GM13977 (cell line): ENCODE results near the gene RPL3.
"Not testable (repeated sequence)": the region's sequence is repeated elsewhere in the genome, so short reads cannot be mapped to it uniquely, and the experiment has no call there.

ENCODE experiments used
- DNase-seq: peaks from one replicate; pipeline ENCODE4 v3.0.0; 2012; ENCODE audit warnings: low spot score
- in situ Hi-C: fragments of 300-500 bp; cut with MboI; formaldehyde crosslinking; loops from one replicate; pipeline ENCODE4 v1.12.0; 2022; ENCODE audit warnings: low sequenced_read_pairs, low pct_unique_long_range_greater_than_20kb, mixed read lengths, inconsistent platforms; ENCODE audit not compliant: unreplicated experiment
- TF ChIP-seq, protein P1 (sequence below): IDR thresholded peaks from 2 replicates; pipeline ENCODE4 v1.5.1; 2012; ENCODE audit warnings: mild to moderate bottlenecking, control low read depth; ENCODE audit not compliant: insufficient read depth; ENCODE audit errors: extremely low read depth, missing control alignments

Gene RPL3

DNA sequence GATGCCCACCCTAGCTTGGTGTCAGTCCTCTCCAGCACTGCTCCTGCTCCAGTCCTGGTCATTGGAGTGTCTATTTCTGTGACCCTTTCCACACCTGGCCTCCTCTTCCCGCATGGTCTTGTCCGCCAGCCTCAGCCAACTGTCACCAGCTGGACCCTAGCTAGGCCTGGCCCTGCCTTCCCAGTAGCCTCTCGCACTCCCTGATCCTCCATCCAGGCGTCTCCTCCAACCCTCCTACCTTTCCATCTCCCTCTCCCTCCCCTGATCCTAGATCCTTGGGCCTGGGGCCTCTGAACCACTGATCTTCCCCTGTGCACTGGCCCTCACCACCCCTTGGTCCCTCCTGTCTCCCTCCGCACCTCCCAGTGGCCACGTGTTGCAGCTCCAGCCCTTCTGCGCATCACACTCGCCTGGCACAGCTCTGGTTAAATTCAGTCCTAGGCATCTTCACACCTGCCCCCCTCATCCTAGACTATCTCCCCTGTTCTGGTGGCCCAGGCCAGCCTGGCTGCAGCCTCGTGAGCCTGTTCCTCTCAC is 40.3 kb upstream of the RPL3 start:
- DNase-seq, result no peak
- TF ChIP-seq, protein P1, sequence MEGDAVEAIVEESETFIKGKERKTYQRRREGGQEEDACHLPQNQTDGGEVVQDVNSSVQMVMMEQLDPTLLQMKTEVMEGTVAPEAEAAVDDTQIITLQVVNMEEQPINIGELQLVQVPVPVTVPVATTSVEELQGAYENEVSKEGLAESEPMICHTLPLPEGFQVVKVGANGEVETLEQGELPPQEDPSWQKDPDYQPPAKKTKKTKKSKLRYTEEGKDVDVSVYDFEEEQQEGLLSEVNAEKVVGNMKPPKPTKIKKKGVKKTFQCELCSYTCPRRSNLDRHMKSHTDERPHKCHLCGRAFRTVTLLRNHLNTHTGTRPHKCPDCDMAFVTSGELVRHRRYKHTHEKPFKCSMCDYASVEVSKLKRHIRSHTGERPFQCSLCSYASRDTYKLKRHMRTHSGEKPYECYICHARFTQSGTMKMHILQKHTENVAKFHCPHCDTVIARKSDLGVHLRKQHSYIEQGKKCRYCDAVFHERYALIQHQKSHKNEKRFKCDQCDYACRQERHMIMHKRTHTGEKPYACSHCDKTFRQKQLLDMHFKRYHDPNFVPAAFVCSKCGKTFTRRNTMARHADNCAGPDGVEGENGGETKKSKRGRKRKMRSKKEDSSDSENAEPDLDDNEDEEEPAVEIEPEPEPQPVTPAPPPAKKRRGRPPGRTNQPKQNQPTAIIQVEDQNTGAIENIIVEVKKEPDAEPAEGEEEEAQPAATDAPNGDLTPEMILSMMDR, result no peak
- in situ Hi-C loops, result no loop called here

DNA sequence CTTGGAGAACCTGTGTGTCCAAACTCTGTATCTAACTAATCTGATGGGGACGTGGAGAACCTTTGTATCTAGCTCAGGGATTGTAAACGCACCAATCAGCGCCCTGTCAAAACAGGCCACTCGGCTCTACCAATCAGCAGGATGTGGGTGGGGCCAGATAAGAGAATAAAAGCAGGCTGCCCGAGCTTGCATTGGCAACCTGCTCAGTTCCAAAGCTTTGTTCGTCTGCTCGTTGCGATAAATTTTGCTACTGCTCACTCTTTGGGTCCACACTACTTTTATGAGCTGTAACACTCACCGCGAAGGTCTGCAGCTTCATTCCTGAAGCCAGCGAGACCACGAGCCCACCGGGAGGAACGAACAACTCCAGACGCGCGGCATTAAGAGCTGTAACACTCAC is 38.8 kb upstream of the RPL3 start:
- in situ Hi-C loops, DNase-seq: not testable (repeated sequence)

DNA sequence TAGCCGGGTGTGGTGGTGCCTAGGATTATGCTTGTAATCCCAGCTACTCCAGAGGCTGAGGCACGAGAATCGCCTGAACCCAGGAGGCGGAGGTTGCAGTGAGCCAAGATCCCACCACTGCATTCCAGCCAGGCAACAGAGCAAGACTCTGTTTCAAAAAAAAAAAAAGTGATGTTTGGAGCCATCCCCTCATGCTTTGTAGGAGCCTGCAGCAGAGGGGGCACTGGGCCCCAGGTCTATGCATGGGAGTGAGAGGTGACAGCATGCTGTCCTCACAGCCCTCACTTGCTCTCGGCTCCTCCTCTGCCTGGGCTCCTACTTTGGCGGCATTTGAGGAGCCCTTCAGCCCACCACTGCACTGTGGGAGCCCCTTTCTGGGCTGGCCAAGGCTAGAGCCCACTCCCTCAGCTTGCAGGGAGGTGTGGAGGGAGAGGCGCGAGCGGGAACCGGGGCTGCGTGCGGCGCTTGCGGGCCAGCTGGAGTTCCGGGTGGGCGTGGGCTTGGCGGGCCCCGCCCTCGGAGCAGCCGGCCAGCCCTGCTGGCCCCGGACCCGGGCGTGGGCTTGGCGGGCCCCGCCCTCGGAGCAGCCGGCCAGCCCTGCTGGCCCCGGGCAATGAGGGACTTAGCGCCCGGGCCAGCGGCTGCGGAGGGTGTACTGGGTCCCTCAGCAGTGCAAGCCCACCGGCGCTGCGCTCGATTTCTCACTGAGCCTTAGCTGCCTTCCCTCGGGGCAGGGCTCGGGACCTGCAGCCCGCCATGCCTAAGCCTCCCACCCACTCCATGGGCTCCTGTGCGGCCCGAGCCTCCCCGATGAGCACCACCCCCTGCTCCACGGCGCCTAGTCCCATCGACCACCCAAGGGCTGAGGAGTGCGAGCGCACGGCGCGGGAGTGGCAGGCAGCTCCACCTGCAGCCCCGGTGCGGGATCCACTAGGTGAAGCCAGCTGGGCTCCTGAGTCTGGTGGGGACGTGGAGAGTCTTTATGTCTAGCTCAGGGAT is 38.0 kb upstream of the RPL3 start:
- DNase-seq, in situ Hi-C loops: not testable (repeated sequence)

DNA sequence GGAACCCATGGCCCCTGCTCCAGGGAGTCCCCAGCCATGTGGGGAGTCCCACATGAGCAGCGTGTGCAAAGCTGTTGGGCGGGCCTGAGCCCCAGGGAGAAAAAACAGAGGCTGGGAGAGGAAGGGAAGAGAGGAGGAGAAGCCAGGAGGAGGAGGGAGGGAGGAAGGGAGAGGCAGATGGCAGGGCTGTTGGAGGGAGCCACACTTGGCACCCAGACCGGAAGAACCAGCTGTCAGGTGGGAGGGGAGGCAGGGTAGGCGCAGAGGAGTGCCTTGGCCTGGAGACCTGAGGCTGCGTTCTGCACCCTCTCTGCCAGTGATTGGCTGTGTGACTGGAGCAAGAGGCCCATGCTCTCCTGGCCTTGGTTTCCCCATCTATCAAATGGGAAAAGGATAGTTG is 37.0 kb upstream of the RPL3 start:
- in situ Hi-C loops, result no loop called here
- TF ChIP-seq, protein P1, result no peak
- DNase-seq, result no peak

DNA sequence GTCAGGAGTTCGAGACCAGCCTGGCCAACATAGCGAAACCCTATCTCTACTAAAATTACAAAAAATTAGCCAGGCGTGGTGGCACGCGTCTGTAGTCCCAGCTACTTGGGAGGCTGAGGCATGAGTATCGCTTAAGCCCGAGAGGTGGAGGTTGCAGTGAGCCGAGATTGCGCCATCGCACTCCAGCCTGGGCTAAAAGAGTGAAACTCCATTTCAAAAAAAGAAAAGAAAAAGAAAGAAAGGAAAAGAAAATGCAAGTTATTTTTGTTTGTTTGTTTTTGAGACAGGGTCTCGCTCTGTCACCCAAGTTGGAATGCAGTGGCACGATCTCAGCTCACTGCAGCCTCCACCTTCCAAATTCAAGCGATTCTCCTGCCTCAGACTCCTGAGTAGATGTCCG is 36.4 kb upstream of the RPL3 start:
- in situ Hi-C loops, DNase-seq: not testable (repeated sequence)

DNA sequence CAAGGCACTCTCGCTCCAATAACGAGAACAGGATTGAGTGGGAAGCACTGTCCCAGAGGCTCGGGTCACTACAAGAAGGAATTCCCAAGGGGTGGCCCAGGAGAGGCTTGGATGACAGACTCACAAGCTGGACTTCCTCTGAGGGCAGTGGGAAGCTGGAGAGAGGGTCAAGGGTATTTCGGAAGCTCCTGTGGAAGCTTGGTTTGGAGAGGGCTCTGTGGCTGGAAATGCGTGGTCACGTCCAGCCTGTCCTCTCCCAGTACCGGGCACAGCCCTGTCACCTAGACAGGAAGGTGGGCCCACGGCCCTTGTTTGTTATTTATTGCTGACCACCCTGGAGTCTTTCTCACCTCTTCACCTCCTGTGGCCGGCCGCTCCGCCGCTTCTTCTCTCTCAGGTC is 35.7 kb upstream of the RPL3 start:
- TF ChIP-seq, protein P1, result no peak
- DNase-seq, result no peak

DNA sequence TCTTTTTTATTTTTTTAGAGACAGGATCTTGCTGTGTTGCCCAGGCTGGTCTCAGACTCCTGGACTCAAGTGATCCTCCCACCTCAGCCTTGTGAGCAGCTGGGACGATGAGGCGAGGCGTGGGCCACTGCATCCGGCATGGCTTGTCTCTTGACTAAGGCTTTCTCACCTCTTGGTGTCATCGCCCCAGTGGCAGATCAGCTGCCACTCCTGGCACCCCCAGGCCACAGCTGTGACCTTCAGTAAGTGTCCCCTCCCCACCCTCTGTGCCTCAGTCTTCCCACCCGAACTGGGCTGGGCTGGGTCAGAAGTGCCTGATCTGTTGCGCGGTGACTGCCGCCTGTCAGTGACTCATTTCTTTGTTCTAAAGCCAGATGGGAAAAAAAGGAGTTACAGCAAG is 33.9 kb upstream of the RPL3 start:
- DNase-seq, result no peak
- in situ Hi-C loops, result no loop called here
- TF ChIP-seq, protein P1, result no peak

More for the DNA sequence above, 35.7 kb upstream of the RPL3 start:
- in situ Hi-C loops, result no loop called here

DNA sequence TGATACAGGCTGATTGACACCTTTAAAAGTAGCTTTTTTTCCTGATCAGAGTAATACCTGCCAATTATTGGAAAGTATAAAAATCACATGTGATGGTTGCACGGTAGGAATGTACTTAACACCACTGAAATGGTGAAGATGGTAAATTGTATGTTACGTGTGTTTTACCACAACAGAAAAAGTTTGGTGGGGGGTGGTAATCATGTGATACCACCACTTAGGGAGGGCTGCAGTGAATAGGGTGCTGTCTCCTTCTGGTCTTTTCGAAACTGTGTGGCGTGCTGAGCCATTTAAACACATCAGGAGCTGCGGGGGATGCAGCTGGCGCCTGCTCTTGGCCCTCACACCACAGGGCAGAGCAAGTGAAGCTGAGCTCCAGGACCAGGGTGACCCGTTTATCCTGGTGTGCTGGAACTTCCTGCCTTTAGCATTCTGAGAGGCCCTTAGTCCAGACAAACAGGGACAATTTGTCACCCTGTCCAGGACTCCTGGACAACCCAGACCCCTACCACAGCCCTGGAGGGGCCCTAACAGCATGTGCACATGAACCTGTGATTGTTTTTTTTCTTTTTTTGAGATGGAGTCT is 33.0 kb upstream of the RPL3 start:
- TF ChIP-seq, protein P1, result no peak
- in situ Hi-C loops, result no loop called here

More for the DNA sequence above, 33.0 kb upstream of the RPL3 start:
- no peak for DNase-seq
